Activated T-cell treated with anti-CD3 and anti-CD28 coated beads for 4 hours (primary cell): ENCODE measurements around the gene AIFM2.
"Not testable (repeated sequence)": the region's sequence is repeated elsewhere in the genome, so short reads cannot be mapped to it uniquely, and the experiment has no call there.

Source experiments
- DNase-seq: peaks from one replicate; pipeline ENCODE4 v3.0.0-alpha.2; 2020

Gene AIFM2

GRCh38 chr10:70145666-70146488, 13.3 kb upstream of the AIFM2 start:
- peak; percentile 58 for DNase-seq

DNA sequence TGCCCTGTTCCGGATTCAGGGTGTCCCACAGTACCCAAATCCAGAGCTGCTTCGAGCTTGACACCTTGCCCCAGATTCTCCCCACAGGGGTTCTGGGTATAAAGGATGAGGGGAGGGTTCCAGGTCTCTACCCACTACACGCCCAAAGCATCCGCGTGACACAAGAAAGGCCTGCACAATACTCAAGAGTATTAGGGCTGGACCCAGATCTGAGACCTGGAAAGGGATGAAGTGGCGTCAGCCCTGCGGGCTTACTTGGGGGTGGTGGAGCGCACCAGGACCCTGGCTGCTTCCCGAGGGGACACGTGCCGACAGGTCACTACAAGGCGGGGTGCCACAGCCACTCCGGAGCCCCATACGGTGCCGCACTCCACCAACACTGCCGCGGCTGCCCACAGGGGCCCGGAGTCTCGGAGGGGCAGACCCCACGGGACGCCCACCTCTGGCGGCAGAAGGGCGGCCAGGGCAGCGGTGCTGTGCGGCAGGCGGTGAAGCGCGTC, 12.6 kb upstream of the AIFM2 start:
- DNase-seq: no peak

DNA sequence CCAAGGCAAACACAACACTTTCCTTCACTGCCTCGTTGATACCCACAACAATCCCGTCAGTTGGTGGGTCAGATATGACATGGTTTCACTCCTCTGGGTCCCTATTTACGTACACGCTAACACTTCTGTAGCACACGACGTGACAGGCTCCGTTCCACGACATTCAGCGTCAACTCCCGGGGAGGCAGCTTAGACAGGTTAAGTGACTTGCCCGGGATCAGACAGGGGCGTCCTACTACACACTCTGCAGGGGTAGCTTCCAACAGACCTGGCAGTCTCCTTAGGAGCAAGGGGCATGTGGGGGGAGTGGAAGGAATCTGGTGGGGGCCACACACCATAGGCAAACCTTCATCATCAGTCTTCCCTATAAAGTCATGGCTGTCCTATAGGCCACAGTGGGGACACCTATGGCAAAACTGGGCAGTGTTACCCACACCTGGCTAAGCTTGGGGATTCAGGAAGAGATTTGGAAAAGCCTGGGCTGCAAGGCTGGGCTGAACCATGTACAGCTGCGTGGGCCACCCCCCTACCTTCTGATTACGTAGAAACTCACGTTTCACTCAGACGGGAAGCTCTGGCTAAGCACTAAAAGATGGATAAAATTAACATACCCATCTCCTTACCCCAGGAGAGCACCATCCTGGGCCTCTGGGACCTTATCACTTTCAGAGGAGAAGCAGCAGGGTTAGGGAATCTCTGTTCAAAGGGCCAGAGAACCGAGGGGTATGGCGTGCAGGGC, 11.9 kb upstream of the AIFM2 start:
- no peak for DNase-seq

GRCh38 chr10:70142555-70142954, 9.9 kb upstream of the AIFM2 start:
- DNase-seq: no peak

DNA sequence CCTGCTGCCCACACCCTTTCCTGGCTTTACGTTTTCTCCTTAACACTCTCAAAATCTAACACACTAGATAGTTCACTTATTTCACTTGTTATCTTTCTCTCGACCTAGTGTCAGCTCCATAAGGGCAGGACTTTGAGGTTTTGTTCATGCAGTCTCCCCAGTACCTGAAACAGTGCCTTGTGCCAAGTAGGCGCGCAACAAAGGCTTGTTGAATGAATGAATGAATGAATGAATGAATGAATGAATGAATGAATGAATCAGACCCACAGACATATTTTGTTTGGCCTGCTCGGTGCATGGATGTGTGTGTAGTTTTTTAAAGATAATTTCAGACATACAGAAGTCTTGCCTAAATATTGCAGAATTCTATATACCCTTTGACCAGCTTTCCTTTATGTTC, 7.7 kb upstream of the AIFM2 start:
- no peak for DNase-seq

GRCh38 chr10:70139997-70140250, 7.3 kb upstream of the AIFM2 start:
- DNase-seq: no peak

- DNase-seq: no peak
Observed at GRCh38 chr10:70139151-70139996, 6.7 kb upstream of the AIFM2 start.

- no peak for DNase-seq
Observed at GRCh38 chr10:70137927-70138883, 5.6 kb upstream of the AIFM2 start.

DNA sequence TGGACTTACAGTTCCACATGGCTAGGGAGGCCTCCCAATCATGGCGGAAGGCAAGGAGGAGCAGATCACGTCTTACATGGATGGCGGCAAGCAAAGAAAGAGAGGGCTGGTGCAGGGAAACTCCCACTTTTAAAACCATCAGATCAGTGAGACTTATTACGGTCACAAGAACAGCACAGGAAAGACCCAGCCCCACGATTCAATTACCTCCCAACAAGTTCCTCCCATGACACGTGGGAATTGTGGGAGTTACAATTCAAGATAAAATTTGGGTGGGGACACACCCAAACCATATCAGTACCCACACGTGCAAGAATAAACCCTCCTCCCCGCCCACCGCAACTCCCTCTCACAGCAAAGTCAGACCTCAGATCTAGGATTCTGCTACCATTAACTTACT, 4.5 kb upstream of the AIFM2 start:
- DNase-seq: no peak

- no peak for DNase-seq
Observed at GRCh38 chr10:70135684-70136083, 3.1 kb upstream of the AIFM2 start.

- no peak for DNase-seq
Observed at GRCh38 chr10:70135046-70135445, 2.4 kb upstream of the AIFM2 start.

DNA sequence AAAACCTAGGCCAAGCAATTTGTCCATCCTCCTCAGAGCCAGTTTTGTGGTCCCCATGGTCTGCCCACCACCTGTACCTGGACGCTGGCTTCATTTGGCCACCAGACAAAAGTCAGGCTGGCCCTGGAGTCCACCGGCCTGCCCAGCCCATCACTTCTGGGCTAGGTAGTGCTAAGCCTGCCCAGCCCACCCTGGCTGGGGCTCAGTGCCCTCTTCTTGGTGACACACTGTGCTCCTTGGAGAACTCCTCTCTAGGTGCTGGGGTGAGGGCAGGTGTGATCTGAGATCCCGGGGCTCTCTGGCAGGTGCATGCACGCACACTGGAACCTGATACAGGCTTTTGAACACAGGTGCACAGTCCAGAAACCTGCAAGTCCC, 1.1 kb downstream of the AIFM2 start:
- DNase-seq: no peak

- DNase-seq: no peak
Observed at GRCh38 chr10:70130878-70131559, 1.6 kb downstream of the AIFM2 start.

GRCh38 chr10:70126700-70127395, 5.8 kb downstream of the AIFM2 start:
- DNase-seq: no peak

DNA sequence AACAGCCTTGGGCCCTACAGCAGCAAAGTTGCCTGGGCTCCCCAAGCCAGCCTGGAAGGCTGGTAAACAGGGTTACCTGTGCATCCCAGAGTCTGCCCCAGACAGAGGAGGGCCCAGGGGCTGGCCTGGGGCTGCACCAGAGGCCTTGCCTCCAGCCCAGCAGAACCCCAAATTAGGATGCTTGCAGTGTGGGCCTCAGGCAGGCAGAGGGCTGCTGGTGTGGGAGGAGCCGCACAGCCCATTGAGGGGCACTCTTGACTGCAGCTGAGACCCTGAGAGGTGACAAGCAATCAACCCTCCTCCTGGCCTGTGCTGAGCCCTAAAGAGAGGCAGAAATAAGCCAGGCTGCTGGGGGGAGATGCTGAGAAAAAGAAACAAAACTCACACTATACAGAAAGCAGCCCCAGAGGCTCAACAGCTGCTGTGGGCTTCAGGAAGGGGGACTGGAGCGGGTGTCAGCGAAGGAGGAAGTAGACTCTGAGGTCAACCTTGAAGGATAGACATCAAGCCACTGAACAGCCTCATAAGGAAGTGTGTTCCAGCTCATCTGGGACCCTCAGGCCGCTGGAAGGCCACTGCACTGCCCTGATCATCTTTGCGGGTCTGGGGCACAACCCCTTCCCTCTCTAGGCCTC, 6.6 kb downstream of the AIFM2 start:
- DNase-seq: no peak

GRCh38 chr10:70124918-70125317, 7.7 kb downstream of the AIFM2 start:
- DNase-seq: no peak

- no peak for DNase-seq
Observed at GRCh38 chr10:70124415-70124814, 8.2 kb downstream of the AIFM2 start.

- DNase-seq: no peak
Observed at GRCh38 chr10:70123817-70124216, 8.8 kb downstream of the AIFM2 start.

DNA sequence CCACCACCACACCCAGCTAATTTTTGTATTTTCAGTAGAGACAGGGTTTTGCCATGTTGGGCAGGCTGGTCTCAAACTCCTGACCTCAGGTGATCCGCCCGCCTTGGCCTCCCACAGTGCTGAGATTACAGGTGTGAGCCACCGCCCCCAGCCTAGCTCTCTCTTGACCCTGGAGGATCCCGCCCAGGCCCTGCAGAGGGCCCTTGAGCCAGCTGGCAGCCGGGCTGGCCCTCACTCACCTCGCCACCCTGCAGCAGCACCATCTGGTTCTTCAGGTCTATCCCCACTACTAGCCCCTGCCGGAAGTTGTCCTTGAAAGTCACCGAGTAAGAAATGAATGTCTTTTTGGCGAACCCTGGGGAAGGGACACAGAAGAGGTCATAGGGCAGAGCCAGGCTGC, 9.5 kb downstream of the AIFM2 start:
- not testable (repeated sequence) for DNase-seq

DNA sequence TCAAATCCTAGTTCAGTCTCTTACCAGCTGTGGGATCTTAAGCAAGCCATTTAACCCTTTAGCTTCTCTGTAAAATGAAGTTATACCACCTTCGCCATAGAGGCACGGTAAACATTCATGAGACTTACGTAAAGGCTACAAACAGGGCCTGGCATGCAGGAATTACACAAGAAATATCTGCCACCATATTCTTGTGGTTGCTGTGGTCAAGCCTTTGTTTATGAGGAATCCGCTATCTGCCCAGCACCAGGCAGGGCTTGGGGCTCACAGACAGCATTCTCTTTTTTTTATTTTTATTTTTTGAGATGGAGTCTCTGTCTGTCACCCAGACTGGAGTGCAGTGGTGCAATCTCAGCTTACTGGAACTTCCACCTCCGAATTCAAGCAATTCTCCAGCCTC, 9.9 kb downstream of the AIFM2 start:
- DNase-seq: no peak
